RKO (cell line): ENCODE data around the gene DNAAF8.

Experiments used
- DNase-seq: peaks from one replicate; pipeline ENCODE4 v3.0.0-alpha.2; 2016; ENCODE audit warnings: low spot score

Gene DNAAF8

DNA sequence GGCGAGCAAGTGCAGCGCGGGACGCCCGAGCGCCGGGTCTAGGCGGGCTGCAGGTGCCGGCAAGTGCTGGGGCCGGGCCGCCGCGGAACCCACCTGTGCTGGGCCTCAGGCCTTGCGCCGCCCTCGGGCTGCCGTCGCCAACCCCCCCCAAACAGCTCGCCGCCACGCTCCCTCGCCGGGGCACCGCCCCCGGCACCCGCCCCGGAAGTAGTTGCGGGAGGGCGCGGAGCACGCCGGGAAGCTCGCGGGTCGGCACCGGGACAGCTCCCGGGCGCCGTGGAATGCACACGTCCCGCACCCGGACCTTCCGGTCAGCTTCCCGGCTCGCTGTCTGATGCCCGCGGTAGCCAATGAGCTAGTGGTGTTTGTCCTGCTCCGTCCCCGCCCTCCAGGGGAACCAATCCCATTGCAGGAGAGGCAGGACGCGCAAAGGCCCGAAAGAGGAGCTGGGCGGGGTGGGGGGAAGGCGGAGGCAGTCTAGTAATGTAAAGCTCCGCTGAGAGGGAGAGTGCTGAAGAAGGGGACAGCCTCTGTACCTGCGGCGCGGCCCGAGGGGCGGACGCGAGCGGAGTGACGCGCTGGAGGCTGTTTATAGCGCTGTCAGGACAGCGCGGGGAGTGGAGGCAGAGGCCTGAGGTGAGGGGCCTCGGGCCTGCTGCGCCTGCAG is at the start of gene DNAAF8, which contains the start of gene ANKS3:
Gene DNAAF8, plus strand, starts transcription at position 475 of the 667 bp plus-strand sequence. CDS start 1,978 bp downstream, outside the sequence.
Gene ANKS3, minus strand, starts transcription at position 209 of the 667 bp plus-strand sequence. CDS start 4,122 bp downstream, outside the sequence.
- peak; percentile 97 for DNase-seq

DNA sequence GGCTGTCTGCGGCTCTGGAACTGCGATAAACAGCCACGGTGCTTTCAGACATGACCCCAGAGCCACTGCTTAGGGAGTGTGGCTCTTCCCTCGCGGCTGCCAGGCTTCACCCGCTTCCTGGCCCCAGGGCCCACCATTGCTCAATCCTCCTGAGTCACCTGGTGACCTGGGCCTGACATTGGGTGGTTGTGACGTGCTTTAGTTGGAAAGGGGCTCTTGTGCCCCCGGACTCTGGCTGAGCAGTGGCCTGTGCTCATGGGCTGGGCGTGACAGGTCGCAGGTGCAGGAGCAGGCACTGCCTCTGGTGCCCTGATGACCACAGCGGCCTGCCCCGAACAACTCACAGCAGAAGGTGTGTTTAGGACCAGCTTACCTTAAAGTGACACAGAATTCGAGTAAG is 49.6 kb upstream of the DNAAF8 start:
- DNase-seq: no peak

GRCh38 chr16:4685292-4685691 is 49.0 kb upstream of the DNAAF8 start:
- no peak for DNase-seq

- DNase-seq: no peak
Measured at GRCh38 chr16:4685776-4686496, 48.4 kb upstream of the DNAAF8 start.

- DNase-seq: no peak
Measured at GRCh38 chr16:4686497-4687210, 47.7 kb upstream of the DNAAF8 start.

GRCh38 chr16:4687416-4687815 is 46.9 kb upstream of the DNAAF8 start:
- DNase-seq: no peak

GRCh38 chr16:4687946-4688673 is 46.2 kb upstream of the DNAAF8 start:
- no peak for DNase-seq

DNA sequence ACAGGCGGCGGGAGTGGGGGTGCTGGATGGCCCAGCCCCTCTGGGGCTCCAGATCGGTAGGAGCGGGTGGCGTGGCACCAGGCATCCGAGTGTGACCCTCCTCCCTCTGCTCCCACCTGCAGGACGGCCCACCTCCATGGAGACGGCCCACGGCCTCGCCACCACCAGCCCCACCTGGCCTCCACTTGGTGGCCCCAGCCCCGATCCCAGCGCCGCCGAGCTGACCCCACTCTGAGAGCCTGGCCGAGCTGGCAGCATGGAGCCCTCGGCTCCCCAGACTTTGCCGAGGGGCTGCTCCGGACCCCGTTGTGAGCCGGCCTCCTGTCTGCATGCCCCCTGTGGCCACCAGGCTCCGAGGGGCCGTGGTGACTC is 45.7 kb upstream of the DNAAF8 start:
- no peak for DNase-seq

GRCh38 chr16:4689091-4689671 is 45.2 kb upstream of the DNAAF8 start:
- DNase-seq: no peak

- DNase-seq: no peak
Measured at GRCh38 chr16:4689864-4690704, 44.3 kb upstream of the DNAAF8 start.

DNA sequence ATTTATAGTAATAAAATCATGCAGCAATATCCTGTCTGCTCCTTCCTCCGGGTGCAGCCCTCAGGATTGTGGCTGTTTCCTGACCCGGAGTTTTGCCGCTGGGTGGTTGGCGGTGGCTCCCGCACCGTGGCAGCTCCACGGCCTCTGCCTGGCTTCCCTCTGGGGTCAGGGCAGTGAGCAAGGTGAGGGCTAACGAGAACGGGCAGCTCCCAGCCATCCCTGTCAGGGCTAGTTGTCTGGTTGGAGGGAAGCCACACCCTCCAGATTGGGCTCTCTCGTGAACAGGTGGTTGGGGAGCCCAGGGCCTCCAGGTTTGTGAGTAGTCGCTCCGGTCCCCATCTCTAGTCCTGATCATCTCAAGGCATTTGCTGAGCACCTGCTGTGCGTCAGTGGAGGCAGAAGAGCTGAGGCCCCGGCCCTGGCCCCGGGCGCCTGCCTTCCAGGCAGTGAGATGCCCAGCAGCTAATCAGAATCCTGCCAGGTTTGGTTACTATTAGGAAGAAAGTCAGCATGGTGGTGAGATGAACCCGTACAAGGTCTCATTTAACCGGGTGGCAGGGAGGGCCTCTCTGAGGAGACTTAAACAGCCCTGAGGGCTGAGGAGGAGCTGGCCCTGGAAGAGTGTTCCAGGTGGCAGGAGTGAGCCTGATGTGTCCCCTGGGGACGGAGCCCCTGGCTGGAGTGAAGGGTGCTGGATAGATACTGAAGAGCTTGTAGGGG is 43.2 kb upstream of the DNAAF8 start:
- DNase-seq: no peak

- DNase-seq: no peak
Measured at GRCh38 chr16:4691666-4692412, 42.5 kb upstream of the DNAAF8 start.

GRCh38 chr16:4692460-4693295 is 41.7 kb upstream of the DNAAF8 start:
- DNase-seq: no peak

- peak; percentile 93 for DNase-seq
Measured at GRCh38 chr16:4693296-4693955, 40.9 kb upstream of the DNAAF8 start, which contains the start of gene NUDT16L1. Gene NUDT16L1 (plus strand): TSS chr16:4693562. CDS start chr16:4693727, 165 bp downstream.

DNA sequence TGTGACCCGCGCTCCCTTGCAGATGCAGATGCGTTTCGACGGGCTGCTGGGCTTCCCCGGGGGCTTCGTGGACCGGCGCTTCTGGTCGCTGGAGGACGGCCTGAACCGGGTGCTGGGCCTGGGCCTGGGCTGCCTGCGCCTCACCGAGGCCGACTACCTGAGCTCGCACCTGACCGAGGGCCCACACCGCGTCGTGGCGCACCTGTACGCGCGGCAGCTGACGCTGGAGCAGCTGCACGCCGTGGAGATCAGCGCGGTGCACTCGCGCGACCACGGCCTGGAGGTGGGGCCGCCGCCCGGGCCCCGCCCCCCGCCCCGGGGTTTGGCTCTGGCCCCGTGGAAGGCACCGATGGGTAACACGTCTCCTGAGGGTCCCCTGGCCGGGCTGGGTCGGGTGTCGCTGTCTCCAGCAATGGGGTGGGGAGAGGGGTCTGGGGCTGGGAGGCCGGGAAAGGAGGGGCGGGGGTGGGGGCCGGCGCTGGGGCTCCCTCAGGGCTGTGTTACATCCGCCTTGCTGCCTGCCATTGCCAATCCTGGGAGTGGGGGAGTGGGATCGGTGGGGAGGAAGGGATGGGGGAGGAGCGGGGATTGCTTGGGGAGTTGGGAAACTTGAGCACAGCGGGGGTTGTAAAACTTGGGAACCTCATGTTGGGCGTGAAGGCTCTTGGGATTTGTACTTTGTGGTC is 40.2 kb upstream of the DNAAF8 start:
- DNase-seq: peak; percentile 28

GRCh38 chr16:4694642-4695451 is 39.5 kb upstream of the DNAAF8 start:
- DNase-seq: no peak
